ENCODE data around the gene WWOX. TPM values are rescaled to one million over a fixed set of nuclear protein-coding genes. Genes with fewer than 3 reads are reported as not detected.

WWOX gene
- total and polyA plus RNA-seq, 10 donors: 5.9 to 90.3 (median 26.4) TPM

GRCh38 chr16:78405833-78406232 is 306.4 kb downstream of the WWOX start:
- WGBS, 5 donors: 92 to 96% (median 94%) methylated on average over 7 of the region's 7 CpGs
- H3K9me3 ChIP-seq: peaks cover 0 to 23% (median 7%) of the 10 kb centered on the region in 8 donors
- no peak overlapping the region for H3K4me3 ChIP-seq
- H3K36me3 ChIP-seq: no peaks in the 10 kb centered on the region
- no peaks in the 10 kb centered on the region for H3K4me1 ChIP-seq
- H3K27me3 ChIP-seq (replicated peaks in 1 of 7): no peaks in the 10 kb centered on the region
- TF ChIP-seq POLR2AphosphoS5 (IDR thresholded peaks at IDR 0.05): no peak
- no peak for DNase-seq
- intact Hi-C loops (cut with DNase I; ENCODE audit: low total_unique reads): no loop called here
- no peak overlapping the region for H3K27ac ChIP-seq

- TF ChIP-seq CTCF (IDR thresholded peaks at IDR 0.05 in 8 of 11, conservative IDR thresholded peaks at IDR 0.05 in 3 of 11): no peak
- TF ChIP-seq POLR2AphosphoS5 (IDR thresholded peaks at IDR 0.05): no peak
- TF ChIP-seq POLR2A (IDR thresholded peaks at IDR 0.05): no peak
- Histone ChIP-seq H3K36me3 (no peaks in the 10 kb centered on the region), H3K4me3 (no peak overlapping the region), H3K9me3 (peaks cover 0 to 29% (median 12%) of the 10 kb centered on the region in 8 donors), H3K27ac (no peak overlapping the region), H3K4me1 (no peaks in the 10 kb centered on the region), H3K27me3 (replicated peaks in 1 of 7) (no peaks in the 10 kb centered on the region)
- intact Hi-C loops (cut with DNase I; ENCODE audit: low total_unique reads): no loop called here
- DNase-seq: no peak
Measured at GRCh38 chr16:78407191-78407590, 307.7 kb downstream of the WWOX start.

GRCh38 chr16:78413651-78414050 is 314.2 kb downstream of the WWOX start:
- 91 to 100% (median 96%) methylated on average over 3 of the region's 3 CpGs for WGBS, 5 donors
- H3K36me3 ChIP-seq: no peaks in the 10 kb centered on the region
- no peaks in the 10 kb centered on the region for H3K4me1 ChIP-seq
- H3K27ac ChIP-seq: no peak overlapping the region
- no peak overlapping the region for H3K4me3 ChIP-seq
- intact Hi-C loops (cut with DNase I; ENCODE audit: low total_unique reads): no loop called here
- TF ChIP-seq CTCF (IDR thresholded peaks at IDR 0.05 in 8 of 11, conservative IDR thresholded peaks at IDR 0.05 in 3 of 11) (no peak), POLR2A (IDR thresholded peaks at IDR 0.05) (no peak), POLR2AphosphoS5 (IDR thresholded peaks at IDR 0.05) (no peak)
- H3K27me3 ChIP-seq (replicated peaks in 1 of 7): no peaks in the 10 kb centered on the region
- no peak for DNase-seq
- peaks cover under 1 to 39% (median 27%) of the 10 kb centered on the region in 8 donors for H3K9me3 ChIP-seq

GRCh38 chr16:78415013-78415412 is 315.6 kb downstream of the WWOX start:
- Histone ChIP-seq H3K27ac (no peak overlapping the region), H3K27me3 (replicated peaks in 1 of 7) (no peaks in the 10 kb centered on the region), H3K4me1 (no peaks in the 10 kb centered on the region), H3K9me3 (peaks cover 0 to 30% (median 25%) of the 10 kb centered on the region in 8 donors), H3K4me3 (no peak overlapping the region), H3K36me3 (no peaks in the 10 kb centered on the region)
- DNase-seq: no peak
- 87 to 94% (median 90%) methylated on average over 5 of the region's 5 CpGs for WGBS, 5 donors
- intact Hi-C loops (cut with DNase I; ENCODE audit: low total_unique reads): no loop called here
- TF ChIP-seq POLR2A (IDR thresholded peaks at IDR 0.05) (no peak), CTCF (IDR thresholded peaks at IDR 0.05 in 8 of 11, conservative IDR thresholded peaks at IDR 0.05 in 3 of 11) (no peak), POLR2AphosphoS5 (IDR thresholded peaks at IDR 0.05) (no peak)

- Histone ChIP-seq H3K27ac (no peak overlapping the region), H3K9me3 (peaks cover 0 to 29% (median 24%) of the 10 kb centered on the region in 8 donors), H3K36me3 (no peaks in the 10 kb centered on the region), H3K4me3 (no peak overlapping the region), H3K27me3 (replicated peaks in 1 of 7) (no peaks in the 10 kb centered on the region), H3K4me1 (no peaks in the 10 kb centered on the region)
- TF ChIP-seq POLR2A (IDR thresholded peaks at IDR 0.05): no peak
- no peak for TF ChIP-seq POLR2AphosphoS5 (IDR thresholded peaks at IDR 0.05)
- TF ChIP-seq CTCF (IDR thresholded peaks at IDR 0.05 in 8 of 11, conservative IDR thresholded peaks at IDR 0.05 in 3 of 11): no peak
- DNase-seq: no peak
- intact Hi-C loops (cut with DNase I; ENCODE audit: low total_unique reads): no loop called here
- WGBS, 5 donors: 87 to 100% (median 88%) methylated on average over 1 of the region's 1 CpG
Measured at GRCh38 chr16:78415669-78416068, 316.2 kb downstream of the WWOX start.
